ENCODE measurements around the gene PPM1J.

DNA sequence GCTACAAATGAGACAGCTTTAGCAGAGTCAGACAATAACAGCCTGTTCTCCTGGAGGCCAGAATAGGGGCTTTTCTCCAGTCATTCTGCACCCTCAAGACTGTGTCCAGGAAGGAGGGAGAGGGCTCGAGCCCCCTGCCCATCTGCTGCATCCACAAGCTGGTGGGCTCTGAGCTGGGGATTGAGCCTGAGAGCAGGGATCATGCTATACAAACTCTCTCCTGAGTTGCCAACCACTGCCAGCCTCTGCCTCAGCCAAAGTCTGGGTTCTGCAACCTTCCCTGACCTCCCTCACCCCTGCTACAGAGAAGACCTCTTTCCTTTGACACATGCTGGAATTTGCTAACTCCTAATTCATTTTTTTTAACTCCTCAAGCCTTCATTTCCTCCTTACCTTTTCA is 14.8 kb upstream of the PPM1J start:
- TF ChIP-seq POLR2A (IDR thresholded peaks at IDR 0.05) (no peak), EP300 (IDR thresholded peaks at IDR 0.05) (no peak)
- TF ChIP-seq, protein P1, sequence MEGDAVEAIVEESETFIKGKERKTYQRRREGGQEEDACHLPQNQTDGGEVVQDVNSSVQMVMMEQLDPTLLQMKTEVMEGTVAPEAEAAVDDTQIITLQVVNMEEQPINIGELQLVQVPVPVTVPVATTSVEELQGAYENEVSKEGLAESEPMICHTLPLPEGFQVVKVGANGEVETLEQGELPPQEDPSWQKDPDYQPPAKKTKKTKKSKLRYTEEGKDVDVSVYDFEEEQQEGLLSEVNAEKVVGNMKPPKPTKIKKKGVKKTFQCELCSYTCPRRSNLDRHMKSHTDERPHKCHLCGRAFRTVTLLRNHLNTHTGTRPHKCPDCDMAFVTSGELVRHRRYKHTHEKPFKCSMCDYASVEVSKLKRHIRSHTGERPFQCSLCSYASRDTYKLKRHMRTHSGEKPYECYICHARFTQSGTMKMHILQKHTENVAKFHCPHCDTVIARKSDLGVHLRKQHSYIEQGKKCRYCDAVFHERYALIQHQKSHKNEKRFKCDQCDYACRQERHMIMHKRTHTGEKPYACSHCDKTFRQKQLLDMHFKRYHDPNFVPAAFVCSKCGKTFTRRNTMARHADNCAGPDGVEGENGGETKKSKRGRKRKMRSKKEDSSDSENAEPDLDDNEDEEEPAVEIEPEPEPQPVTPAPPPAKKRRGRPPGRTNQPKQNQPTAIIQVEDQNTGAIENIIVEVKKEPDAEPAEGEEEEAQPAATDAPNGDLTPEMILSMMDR (IDR thresholded peaks at IDR 0.05): no peak

Data from suprapubic skin (tissue), 3 donors.